GM13976 (cell line): Measurements from ENCODE around the gene TAF11.
"Not testable (repeated sequence)": the region's sequence is repeated elsewhere in the genome, so short reads cannot be mapped to it uniquely, and the experiment has no call there.

Experiments used
- DNase-seq: peaks from one replicate; pipeline ENCODE4 v3.0.0; 2012; ENCODE audit warnings: low spot score
- CTCF ChIP-seq: IDR thresholded peaks from 2 replicates; pipeline ENCODE4 v1.5.1; 2012; ENCODE audit warnings: borderline replicate concordance, mild to moderate bottlenecking; ENCODE audit not compliant: insufficient read depth; ENCODE audit errors: extremely low read depth, missing control alignments, control extremely low read depth
- in situ Hi-C: fragments of 300-500 bp; cut with MboI; formaldehyde crosslinking; loops from one replicate; pipeline ENCODE4 v1.12.0; 2022; ENCODE audit warnings: low sequenced_read_pairs, mixed read lengths, inconsistent platforms; ENCODE audit not compliant: unreplicated experiment

TAF11 gene

GRCh38 chr6:34887753-34888513 is at the start of gene TAF11:
TAF11 (minus strand) TSS chr6:34888042; CDS start chr6:34887957, 85 bp downstream.
- DNase-seq, result peak; percentile 87
- in situ Hi-C loops, result no loop called here
- no peak for TF ChIP-seq CTCF

DNA sequence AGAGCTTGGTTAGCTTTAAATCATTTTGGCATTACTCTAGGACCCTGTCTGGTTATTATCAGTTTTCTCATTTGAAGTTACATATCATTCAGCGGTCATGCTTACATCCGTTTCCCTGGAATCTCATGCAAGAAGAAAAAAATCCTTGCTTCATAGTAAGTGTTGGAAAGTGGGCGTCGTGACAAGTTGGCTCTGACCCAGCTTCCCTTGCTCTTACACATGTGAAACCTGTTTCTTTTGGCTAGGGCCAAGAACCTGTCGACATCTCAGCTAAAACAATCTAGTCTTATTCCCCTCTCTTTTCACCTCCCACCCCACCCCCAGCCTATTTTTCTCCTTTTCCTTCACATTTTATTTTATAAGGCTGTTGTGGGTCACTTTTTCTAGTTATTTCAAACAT is 46.7 kb upstream of the TAF11 start:
- DNase-seq, result no peak
- in situ Hi-C loops, result no loop called here
- no peak for TF ChIP-seq CTCF

DNA sequence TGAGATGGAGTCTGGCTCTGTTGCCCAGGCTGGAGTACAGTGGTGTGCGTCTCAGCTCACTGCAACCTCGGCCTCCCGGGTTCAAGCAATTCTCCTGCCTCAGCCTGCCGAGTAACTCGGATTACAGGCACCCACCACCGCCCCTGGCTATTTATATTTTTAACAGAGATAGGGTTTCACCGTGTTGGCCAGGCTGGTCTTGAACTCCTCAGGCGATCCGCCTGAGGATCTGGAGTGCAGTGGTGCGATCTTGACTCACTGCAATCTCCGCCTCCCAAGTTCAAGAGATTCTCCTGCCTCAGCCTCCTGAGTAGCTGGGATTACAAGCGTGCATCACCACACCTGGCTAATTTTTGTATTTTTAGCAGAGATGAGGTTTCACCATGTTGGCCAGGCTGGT is 44.4 kb upstream of the TAF11 start:
- DNase-seq, in situ Hi-C loops: not testable (repeated sequence)

- no peak for DNase-seq
- in situ Hi-C loops, result no loop called here
- TF ChIP-seq CTCF, result no peak
These were observed 42.4 kb upstream of the TAF11 start for GRCh38 chr6:34930221-34930620.

DNA sequence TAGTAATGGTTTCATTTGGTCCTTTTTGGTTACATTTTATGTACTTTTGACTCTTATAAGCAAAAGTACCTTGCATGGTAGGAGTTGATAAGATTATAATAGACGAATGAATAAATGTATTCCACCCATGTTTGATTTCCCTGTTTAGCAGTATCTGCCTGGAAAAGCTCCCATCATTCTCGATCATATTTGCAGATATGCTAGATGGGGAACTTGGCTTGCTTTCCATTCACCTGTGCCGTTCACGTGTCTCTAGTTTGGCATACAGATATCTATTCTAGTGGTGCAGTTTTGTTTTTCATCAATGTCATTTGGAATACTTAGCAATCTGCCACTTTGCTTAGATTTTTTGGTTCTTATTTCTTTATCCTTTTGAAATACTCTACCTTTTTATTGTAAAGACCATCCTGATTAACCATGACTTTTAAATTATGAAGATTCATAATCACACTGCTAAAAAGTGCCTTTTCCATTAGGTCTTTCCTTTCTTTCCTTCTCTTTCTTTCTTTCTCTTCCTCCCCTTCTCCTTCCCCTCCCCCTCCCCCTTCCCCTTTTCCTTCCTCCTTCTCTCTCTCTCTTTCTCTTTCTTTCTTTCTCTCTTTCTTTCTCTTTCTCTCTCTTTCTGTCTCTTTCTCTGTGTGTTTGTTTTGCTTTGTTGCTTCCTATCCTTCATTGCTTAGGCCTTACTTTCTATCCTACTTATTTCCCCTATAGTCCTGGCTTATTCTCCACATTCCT is 41.6 kb upstream of the TAF11 start:
- TF ChIP-seq CTCF, result no peak
- in situ Hi-C loops, result no loop called here
- no peak for DNase-seq

DNA sequence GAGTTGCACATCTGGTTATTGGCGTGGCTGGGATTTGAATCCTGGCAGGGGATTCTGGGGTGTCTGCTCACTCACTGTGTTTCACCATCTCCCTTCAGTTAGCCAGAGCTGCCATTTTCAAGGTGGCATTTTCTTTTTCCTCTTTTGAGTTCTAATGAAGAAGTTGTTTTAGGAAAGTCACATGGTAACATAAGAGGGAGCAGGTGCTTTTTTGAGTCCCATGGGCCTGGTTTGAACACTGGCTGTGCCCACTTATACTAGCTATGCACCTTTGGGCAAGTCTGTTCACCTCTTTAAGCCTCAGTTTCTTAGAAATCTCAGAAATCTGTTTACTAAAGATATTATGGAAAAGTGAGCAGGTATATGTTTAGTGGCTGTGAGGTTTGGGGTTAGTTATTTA is 40.9 kb upstream of the TAF11 start:
- TF ChIP-seq CTCF, result no peak
- DNase-seq, result no peak
- in situ Hi-C loops, result no loop called here

- DNase-seq, result no peak
- TF ChIP-seq CTCF, result no peak
- in situ Hi-C loops, result no loop called here
These were observed 40.4 kb upstream of the TAF11 start for GRCh38 chr6:34928220-34928619.
